ENCODE measurements around the gene ZNF212.
A peak's percentile ranks its signal among the peaks of the same experiment; 100 is the strongest.

The ZNF212 gene

GRCh38 chr7:149239345-149240143, at the start of gene ZNF212:
ZNF212 (plus strand) TSS chr7:149239651; CDS start chr7:149239779, 128 bp downstream.
- peaks cover 29% of the 10 kb centered on the region for H3K79me2 ChIP-seq (ENCODE audit: control insufficient read depth, insufficient read depth, low read length, unreplicated experiment)
- peaks cover 9% of the 10 kb centered on the region for H3K36me3 ChIP-seq (ENCODE audit: insufficient read depth, low read length)
- peak within 1 kb of the TSS; percentile 100 for H2AFZ ChIP-seq (ENCODE audit: low read length, unreplicated experiment)
- H3K4me1 ChIP-seq (ENCODE audit: control insufficient read depth, insufficient read depth, low read length, unreplicated experiment) = peaks cover 20% of the 10 kb centered on the region
- H3K27ac ChIP-seq (ENCODE audit: low read depth, low read length) = peak within 1 kb of the TSS; percentile 44
- peak within 1 kb of the TSS; percentile 90 for H3K4me3 ChIP-seq (ENCODE audit: low read depth, low read length)
- H3K27me3 ChIP-seq (ENCODE audit: insufficient read depth, low read length) = no peaks in the 10 kb centered on the region

- Histone ChIP-seq H3K27ac (ENCODE audit: low read depth, low read length) (no peak overlapping the region), H3K79me2 (ENCODE audit: control insufficient read depth, insufficient read depth, low read length, unreplicated experiment) (peaks cover 20% of the 10 kb centered on the region), H2AFZ (ENCODE audit: low read length, unreplicated experiment) (no peak overlapping the region), H3K4me3 (ENCODE audit: low read depth, low read length) (no peak overlapping the region), H3K4me1 (ENCODE audit: control insufficient read depth, insufficient read depth, low read length, unreplicated experiment) (peaks cover 11% of the 10 kb centered on the region), H3K36me3 (ENCODE audit: insufficient read depth, low read length) (no peaks in the 10 kb centered on the region), H3K27me3 (ENCODE audit: insufficient read depth, low read length) (no peaks in the 10 kb centered on the region)
Measured at GRCh38 chr7:149191851-149192250, 47.6 kb upstream of the ZNF212 start.

GRCh38 chr7:149194799-149195179, 44.7 kb upstream of the ZNF212 start:
- H3K4me3 ChIP-seq (ENCODE audit: low read depth, low read length) = peak overlapping the region; percentile 94
- H3K79me2 ChIP-seq (ENCODE audit: control insufficient read depth, insufficient read depth, low read length, unreplicated experiment) = peaks cover 43% of the 10 kb centered on the region
- H3K27me3 ChIP-seq (ENCODE audit: insufficient read depth, low read length) = no peaks in the 10 kb centered on the region
- H3K36me3 ChIP-seq (ENCODE audit: insufficient read depth, low read length) = peaks cover 12% of the 10 kb centered on the region
- no peak overlapping the region for H3K27ac ChIP-seq (ENCODE audit: low read depth, low read length)
- H3K4me1 ChIP-seq (ENCODE audit: control insufficient read depth, insufficient read depth, low read length, unreplicated experiment) = peaks cover 17% of the 10 kb centered on the region
- H2AFZ ChIP-seq (ENCODE audit: low read length, unreplicated experiment) = peak overlapping the region; percentile 67

GRCh38 chr7:149195180-149196150, 44.0 kb upstream of the ZNF212 start, which contains the start of gene ZNF282:
ZNF282 (plus strand) TSS chr7:149195546; CDS start chr7:149195590, 44 bp downstream.
- Histone ChIP-seq H3K27me3 (ENCODE audit: insufficient read depth, low read length) (no peaks in the 10 kb centered on the region), H3K79me2 (ENCODE audit: control insufficient read depth, insufficient read depth, low read length, unreplicated experiment) (peaks cover 47% of the 10 kb centered on the region), H3K36me3 (ENCODE audit: insufficient read depth, low read length) (peaks cover 17% of the 10 kb centered on the region), H3K4me1 (ENCODE audit: control insufficient read depth, insufficient read depth, low read length, unreplicated experiment) (peaks cover 22% of the 10 kb centered on the region), H3K27ac (ENCODE audit: low read depth, low read length) (peak within 1 kb of the TSS; percentile 69), H2AFZ (ENCODE audit: low read length, unreplicated experiment) (peak within 1 kb of the TSS; percentile 92), H3K4me3 (ENCODE audit: low read depth, low read length) (peak within 1 kb of the TSS; percentile 94)

GRCh38 chr7:149196151-149196704, 43.2 kb upstream of the ZNF212 start:
- Histone ChIP-seq H2AFZ (ENCODE audit: low read length, unreplicated experiment) (peak overlapping the region; percentile 44), H3K79me2 (ENCODE audit: control insufficient read depth, insufficient read depth, low read length, unreplicated experiment) (peaks cover 53% of the 10 kb centered on the region)

GRCh38 chr7:149196705-149197171, 42.7 kb upstream of the ZNF212 start:
- peak overlapping the region; percentile 94 for H3K4me3 ChIP-seq (ENCODE audit: low read depth, low read length)
- no peaks in the 10 kb centered on the region for H3K27me3 ChIP-seq (ENCODE audit: insufficient read depth, low read length)
- peaks cover 21% of the 10 kb centered on the region for H3K36me3 ChIP-seq (ENCODE audit: insufficient read depth, low read length)
- H3K27ac ChIP-seq (ENCODE audit: low read depth, low read length) = peak overlapping the region; percentile 33
- H3K4me1 ChIP-seq (ENCODE audit: control insufficient read depth, insufficient read depth, low read length, unreplicated experiment) = peaks cover 22% of the 10 kb centered on the region
- H2AFZ ChIP-seq (ENCODE audit: low read length, unreplicated experiment) = no peak overlapping the region
- H3K79me2 ChIP-seq (ENCODE audit: control insufficient read depth, insufficient read depth, low read length, unreplicated experiment) = peaks cover 56% of the 10 kb centered on the region

More at GRCh38 chr7:149196151-149196704, 43.2 kb upstream of the ZNF212 start:
- Histone ChIP-seq H3K27ac (ENCODE audit: low read depth, low read length) (peak overlapping the region; percentile 33), H3K4me1 (ENCODE audit: control insufficient read depth, insufficient read depth, low read length, unreplicated experiment) (peaks cover 22% of the 10 kb centered on the region), H3K4me3 (ENCODE audit: low read depth, low read length) (peak overlapping the region; percentile 94), H3K27me3 (ENCODE audit: insufficient read depth, low read length) (no peaks in the 10 kb centered on the region), H3K36me3 (ENCODE audit: insufficient read depth, low read length) (peaks cover 21% of the 10 kb centered on the region)

GRCh38 chr7:149197675-149198074, 41.8 kb upstream of the ZNF212 start:
- H3K36me3 ChIP-seq (ENCODE audit: insufficient read depth, low read length) = peaks cover 22% of the 10 kb centered on the region
- peaks cover 22% of the 10 kb centered on the region for H3K4me1 ChIP-seq (ENCODE audit: control insufficient read depth, insufficient read depth, low read length, unreplicated experiment)
- H3K27me3 ChIP-seq (ENCODE audit: insufficient read depth, low read length) = no peaks in the 10 kb centered on the region
- H3K4me3 ChIP-seq (ENCODE audit: low read depth, low read length) = no peak overlapping the region; the same call in 1 of the 2 replicates
- H3K79me2 ChIP-seq (ENCODE audit: control insufficient read depth, insufficient read depth, low read length, unreplicated experiment) = peaks cover 57% of the 10 kb centered on the region
- no peak overlapping the region for H3K27ac ChIP-seq (ENCODE audit: low read depth, low read length)
- no peak overlapping the region for H2AFZ ChIP-seq (ENCODE audit: low read length, unreplicated experiment)

GRCh38 chr7:149198161-149198816, 41.2 kb upstream of the ZNF212 start:
- H3K36me3 ChIP-seq (ENCODE audit: insufficient read depth, low read length) = peaks cover 28% of the 10 kb centered on the region
- no peak overlapping the region for H3K4me3 ChIP-seq (ENCODE audit: low read depth, low read length)
- H3K79me2 ChIP-seq (ENCODE audit: control insufficient read depth, insufficient read depth, low read length, unreplicated experiment) = peaks cover 57% of the 10 kb centered on the region
- H2AFZ ChIP-seq (ENCODE audit: low read length, unreplicated experiment) = no peak overlapping the region
- H3K27me3 ChIP-seq (ENCODE audit: insufficient read depth, low read length) = no peaks in the 10 kb centered on the region
- peaks cover 22% of the 10 kb centered on the region for H3K4me1 ChIP-seq (ENCODE audit: control insufficient read depth, insufficient read depth, low read length, unreplicated experiment)
- no peak overlapping the region for H3K27ac ChIP-seq (ENCODE audit: low read depth, low read length)

GRCh38 chr7:149199234-149199995, 40.0 kb upstream of the ZNF212 start:
- Histone ChIP-seq H3K79me2 (ENCODE audit: control insufficient read depth, insufficient read depth, low read length, unreplicated experiment) (peaks cover 68% of the 10 kb centered on the region), H3K36me3 (ENCODE audit: insufficient read depth, low read length) (peaks cover 39% of the 10 kb centered on the region), H2AFZ (ENCODE audit: low read length, unreplicated experiment) (no peak overlapping the region), H3K4me3 (ENCODE audit: low read depth, low read length) (no peak overlapping the region), H3K27ac (ENCODE audit: low read depth, low read length) (peak overlapping the region; percentile 43), H3K27me3 (ENCODE audit: insufficient read depth, low read length) (no peaks in the 10 kb centered on the region), H3K4me1 (ENCODE audit: control insufficient read depth, insufficient read depth, low read length, unreplicated experiment) (peaks cover 22% of the 10 kb centered on the region)
